T-helper 1 cell treated with Interleukin-12 subunit alpha and Interleukin-12 subunit beta and Interleukin-4 antibody, amounts not matched to agents 30 μg/mL and 1 μg/mL, for 36 hours (primary cell): Measurements from ENCODE around the gene MRPL36.

Experiments used
- H3K27ac Mint-ChIP-seq: one replicate; pipeline ENCODE4 v1.8.0; 2021; ENCODE audit warnings: mild to moderate bottlenecking, mixed read lengths
- H3K27me3 Mint-ChIP-seq: one replicate; pipeline ENCODE4 v1.8.0; 2021; ENCODE audit warnings: low read depth, mixed read lengths
- H3K36me3 Mint-ChIP-seq: one replicate; pipeline ENCODE4 v1.8.0; 2021; ENCODE audit warnings: low read depth, mixed read lengths
- H3K4me1 Mint-ChIP-seq: one replicate; pipeline ENCODE4 v1.8.0; 2021; ENCODE audit warnings: low read depth, mixed read lengths
- H3K4me3 Mint-ChIP-seq: one replicate; pipeline ENCODE4 v1.8.0; 2021; ENCODE audit warnings: mild to moderate bottlenecking, moderate library complexity, mixed read lengths
- H3K9me3 Mint-ChIP-seq: one replicate; pipeline ENCODE4 v1.8.0; 2021; ENCODE audit warnings: mixed read lengths

MRPL36 gene

DNA sequence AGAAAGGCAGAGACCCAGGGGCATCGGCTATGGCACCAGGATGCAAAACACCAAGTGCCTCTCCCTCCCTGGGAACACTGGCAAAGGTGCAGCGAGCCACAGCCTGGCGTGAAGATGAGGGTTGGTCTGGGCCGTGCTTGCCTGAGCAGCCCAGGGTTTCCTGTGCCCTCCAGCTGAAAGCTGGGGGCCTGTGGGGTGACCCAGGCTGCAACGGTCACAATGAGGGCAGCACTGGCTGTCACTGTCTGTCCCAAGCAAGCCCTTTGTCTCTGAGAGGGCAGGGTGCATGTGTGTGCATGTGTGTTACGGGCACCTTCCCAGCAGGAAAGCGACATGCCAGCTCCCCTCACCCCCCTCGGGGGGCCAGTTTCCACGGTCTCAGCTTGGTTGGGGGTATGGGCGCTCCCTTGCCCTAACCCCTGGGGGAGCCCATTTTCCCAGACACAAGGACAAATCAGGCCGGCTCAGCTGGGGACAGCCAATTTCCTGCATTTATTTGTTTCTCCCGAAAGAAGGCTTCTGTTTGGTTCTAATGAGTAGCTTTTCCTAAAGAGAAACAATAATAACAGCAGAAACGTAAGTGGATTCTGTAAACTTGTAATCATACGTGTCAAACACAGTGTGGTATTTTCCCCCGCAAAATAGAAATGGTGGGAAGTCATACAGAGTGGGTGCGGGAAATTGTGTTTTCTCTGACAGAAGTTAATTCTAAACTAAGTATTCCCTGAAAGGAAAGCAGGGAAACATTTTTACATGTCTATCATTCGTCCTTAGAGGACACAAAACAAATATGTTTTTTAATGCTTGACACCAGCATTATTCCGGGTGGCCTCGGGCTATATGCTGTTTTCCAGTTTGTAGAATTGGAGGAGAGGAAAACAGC lies 21.3 kb downstream of the MRPL36 start:
- H3K27me3 Mint-ChIP-seq = peaks cover 13% of the 10 kb centered on the region
- no peaks in the 10 kb centered on the region for H3K9me3 Mint-ChIP-seq
- no peaks in the 10 kb centered on the region for H3K36me3 Mint-ChIP-seq
- no peak overlapping the region for H3K4me3 Mint-ChIP-seq
- H3K27ac Mint-ChIP-seq = no peak overlapping the region
- H3K4me1 Mint-ChIP-seq = peaks cover 12% of the 10 kb centered on the region

DNA sequence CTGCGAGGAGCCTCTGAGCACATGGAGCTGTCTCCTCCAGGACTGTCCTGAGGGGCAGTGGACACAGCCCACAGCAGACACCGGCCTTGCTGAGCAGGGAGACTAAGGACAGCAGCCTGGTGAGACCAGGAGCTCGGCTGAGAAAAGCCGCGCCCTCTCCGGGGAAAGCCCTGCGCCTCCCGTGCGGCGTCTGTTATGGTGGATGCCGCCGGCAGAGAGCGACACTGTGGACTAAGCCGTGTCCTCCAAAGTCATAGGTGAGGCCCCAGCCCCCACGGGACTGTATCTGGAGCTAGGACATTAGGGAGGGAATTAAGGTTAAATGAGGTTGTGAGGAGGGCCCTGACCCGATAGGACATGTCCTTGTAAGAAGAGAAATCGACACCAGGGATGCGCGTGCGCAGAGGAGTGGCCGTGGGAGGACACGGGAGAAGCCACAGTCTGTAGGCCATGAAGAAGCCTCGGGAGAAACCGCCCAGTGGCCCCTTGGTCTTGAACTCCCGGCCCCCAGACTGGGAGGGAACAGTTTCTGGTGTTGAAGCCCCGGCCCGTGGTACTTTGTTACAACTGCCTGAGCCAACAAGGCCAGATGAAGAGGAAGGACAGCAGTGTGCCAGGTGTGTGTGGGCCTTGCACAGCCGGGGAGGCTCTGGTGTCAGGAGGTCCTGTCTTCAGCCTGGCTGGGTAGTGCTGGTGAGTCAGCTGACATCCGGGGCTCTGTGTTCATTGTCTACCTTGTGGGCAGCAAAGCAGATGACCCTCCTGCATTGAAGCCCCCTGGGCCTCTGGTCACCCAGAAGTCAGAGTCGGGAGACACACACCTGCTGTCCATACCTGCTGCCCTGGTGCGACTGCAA lies 22.1 kb downstream of the MRPL36 start:
- Mint-ChIP-seq H3K27me3 (peaks cover 17% of the 10 kb centered on the region), H3K9me3 (no peaks in the 10 kb centered on the region), H3K4me1 (peaks cover 6% of the 10 kb centered on the region), H3K27ac (no peak overlapping the region), H3K4me3 (no peak overlapping the region), H3K36me3 (no peaks in the 10 kb centered on the region)

- H3K9me3 Mint-ChIP-seq = no peaks in the 10 kb centered on the region
- H3K27ac Mint-ChIP-seq = no peak overlapping the region
Observed at GRCh38 chr5:1776831-1777230, 22.8 kb downstream of the MRPL36 start.

DNA sequence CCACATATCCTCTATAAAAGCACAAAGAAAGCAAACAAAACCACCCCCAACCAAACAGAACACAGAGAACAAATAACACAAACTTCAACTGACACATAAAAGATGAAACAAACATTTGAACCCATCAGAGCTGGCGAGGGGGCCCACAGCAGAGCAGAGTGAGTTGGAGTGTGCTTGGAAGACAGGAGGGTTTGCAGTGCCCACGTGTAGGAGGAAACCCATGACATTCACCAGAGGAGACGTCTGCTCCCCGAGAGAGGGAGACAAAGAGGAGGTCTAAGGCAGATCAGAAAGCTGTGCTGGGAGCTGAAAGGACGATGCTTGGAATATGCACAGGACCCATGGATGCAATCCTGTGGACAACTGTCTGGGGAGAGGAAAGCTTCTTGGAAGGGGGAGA lies 27.0 kb downstream of the MRPL36 start:
- Mint-ChIP-seq H3K4me3 (no peak overlapping the region), H3K27me3 (peaks cover 24% of the 10 kb centered on the region), H3K4me1 (peaks cover 5% of the 10 kb centered on the region)

More at GRCh38 chr5:1776831-1777230, 22.8 kb downstream of the MRPL36 start:
- no peak overlapping the region for H3K4me3 Mint-ChIP-seq
- H3K27me3 Mint-ChIP-seq = peaks cover 23% of the 10 kb centered on the region
- peaks cover 5% of the 10 kb centered on the region for H3K4me1 Mint-ChIP-seq
- no peaks in the 10 kb centered on the region for H3K36me3 Mint-ChIP-seq

DNA sequence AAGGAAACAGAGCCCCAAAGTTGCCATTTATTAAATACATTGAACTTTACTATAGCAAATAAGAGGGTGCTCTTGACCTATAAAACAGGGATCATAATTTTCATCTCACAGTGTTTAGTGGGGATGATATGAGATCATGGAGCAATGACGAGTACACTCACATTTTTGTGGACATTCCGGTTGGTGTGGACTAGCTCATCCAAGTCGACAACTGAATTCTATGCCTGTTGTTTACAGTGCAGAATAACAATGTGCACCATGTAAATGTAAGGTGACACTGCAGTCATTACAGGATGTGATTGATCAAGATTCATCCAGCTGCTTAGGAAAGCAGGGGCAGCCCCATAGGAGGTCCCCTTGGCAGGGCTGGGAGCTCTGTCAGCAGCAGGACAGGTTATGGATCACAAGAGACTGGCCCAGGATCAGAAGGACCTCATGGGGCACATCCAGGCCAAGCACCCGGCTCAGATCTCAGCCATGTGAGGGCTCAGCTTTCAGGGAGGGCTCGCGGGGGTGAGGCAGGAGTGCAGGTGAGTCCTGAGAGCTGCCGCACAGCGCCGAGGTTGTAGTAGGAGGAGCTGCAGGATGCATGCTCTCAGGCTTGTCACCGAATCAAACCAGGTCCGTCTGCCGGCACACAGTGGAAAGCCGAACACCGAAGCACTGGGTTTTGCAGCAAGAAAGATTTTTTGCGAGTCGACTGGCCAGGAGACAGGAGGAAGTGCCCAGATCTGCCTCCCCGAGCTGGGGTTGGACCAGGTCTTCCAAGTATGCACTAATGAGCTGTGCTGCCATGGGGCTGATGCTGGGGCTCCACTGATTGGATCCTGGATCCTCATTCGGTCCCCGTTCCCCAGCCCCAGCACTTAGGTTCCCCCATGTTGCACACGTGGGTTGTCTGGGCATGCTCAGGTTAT lies 28.2 kb downstream of the MRPL36 start:
- H3K27ac Mint-ChIP-seq = no peak overlapping the region
- H3K4me3 Mint-ChIP-seq = no peak overlapping the region

More for the DNA sequence above, 27.0 kb downstream of the MRPL36 start:
- no peaks in the 10 kb centered on the region for H3K36me3 Mint-ChIP-seq
- peak overlapping the region; percentile 23 for H3K27ac Mint-ChIP-seq
- H3K9me3 Mint-ChIP-seq = no peaks in the 10 kb centered on the region

DNA sequence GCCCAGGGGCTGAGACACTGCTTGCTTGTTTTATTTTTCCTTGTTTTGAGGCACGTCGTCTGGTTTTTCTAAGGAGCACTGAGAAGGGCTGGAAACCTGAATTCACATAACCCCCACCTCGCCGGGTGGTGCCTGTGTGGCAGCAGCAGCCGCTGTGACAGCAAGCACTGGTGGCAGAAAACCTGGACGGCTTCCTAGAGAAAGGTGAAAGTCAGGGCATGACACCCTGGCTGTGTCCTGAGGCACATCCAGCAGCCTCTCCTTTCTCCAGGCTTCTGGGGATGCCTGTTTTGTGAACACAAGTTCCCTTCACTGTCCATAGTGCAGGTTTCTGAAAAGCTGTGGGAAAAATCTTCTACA lies 29.2 kb downstream of the MRPL36 start:
- no peaks in the 10 kb centered on the region for H3K9me3 Mint-ChIP-seq
- no peak overlapping the region for H3K27ac Mint-ChIP-seq
- H3K27me3 Mint-ChIP-seq = peaks cover 17% of the 10 kb centered on the region
- H3K4me1 Mint-ChIP-seq = peaks cover 9% of the 10 kb centered on the region
- H3K4me3 Mint-ChIP-seq = no peak overlapping the region
- H3K36me3 Mint-ChIP-seq = no peaks in the 10 kb centered on the region

More for the DNA sequence above, 28.2 kb downstream of the MRPL36 start:
- Mint-ChIP-seq H3K27me3 (peaks cover 21% of the 10 kb centered on the region), H3K36me3 (no peaks in the 10 kb centered on the region), H3K4me1 (peaks cover 5% of the 10 kb centered on the region), H3K9me3 (no peaks in the 10 kb centered on the region)

GRCh38 chr5:1769752-1770442 lies 29.7 kb downstream of the MRPL36 start:
- H3K27me3 Mint-ChIP-seq = peaks cover 17% of the 10 kb centered on the region
- no peaks in the 10 kb centered on the region for H3K9me3 Mint-ChIP-seq
- H3K36me3 Mint-ChIP-seq = no peaks in the 10 kb centered on the region
- no peak overlapping the region for H3K4me3 Mint-ChIP-seq
- H3K27ac Mint-ChIP-seq = no peak overlapping the region
- peaks cover 9% of the 10 kb centered on the region for H3K4me1 Mint-ChIP-seq

GRCh38 chr5:1769017-1769640 lies 30.5 kb downstream of the MRPL36 start:
- no peak overlapping the region for H3K27ac Mint-ChIP-seq
- peaks cover 17% of the 10 kb centered on the region for H3K27me3 Mint-ChIP-seq
- H3K4me3 Mint-ChIP-seq = no peak overlapping the region
- no peaks in the 10 kb centered on the region for H3K36me3 Mint-ChIP-seq
- H3K4me1 Mint-ChIP-seq = peaks cover 9% of the 10 kb centered on the region
- H3K9me3 Mint-ChIP-seq = no peaks in the 10 kb centered on the region

- peaks cover 21% of the 10 kb centered on the region for H3K27me3 Mint-ChIP-seq
- H3K36me3 Mint-ChIP-seq = no peaks in the 10 kb centered on the region
- no peak overlapping the region for H3K27ac Mint-ChIP-seq
- H3K4me3 Mint-ChIP-seq = no peak overlapping the region
- H3K9me3 Mint-ChIP-seq = no peaks in the 10 kb centered on the region
- H3K4me1 Mint-ChIP-seq = peaks cover 9% of the 10 kb centered on the region
Observed at GRCh38 chr5:1768283-1769000, 31.2 kb downstream of the MRPL36 start.

DNA sequence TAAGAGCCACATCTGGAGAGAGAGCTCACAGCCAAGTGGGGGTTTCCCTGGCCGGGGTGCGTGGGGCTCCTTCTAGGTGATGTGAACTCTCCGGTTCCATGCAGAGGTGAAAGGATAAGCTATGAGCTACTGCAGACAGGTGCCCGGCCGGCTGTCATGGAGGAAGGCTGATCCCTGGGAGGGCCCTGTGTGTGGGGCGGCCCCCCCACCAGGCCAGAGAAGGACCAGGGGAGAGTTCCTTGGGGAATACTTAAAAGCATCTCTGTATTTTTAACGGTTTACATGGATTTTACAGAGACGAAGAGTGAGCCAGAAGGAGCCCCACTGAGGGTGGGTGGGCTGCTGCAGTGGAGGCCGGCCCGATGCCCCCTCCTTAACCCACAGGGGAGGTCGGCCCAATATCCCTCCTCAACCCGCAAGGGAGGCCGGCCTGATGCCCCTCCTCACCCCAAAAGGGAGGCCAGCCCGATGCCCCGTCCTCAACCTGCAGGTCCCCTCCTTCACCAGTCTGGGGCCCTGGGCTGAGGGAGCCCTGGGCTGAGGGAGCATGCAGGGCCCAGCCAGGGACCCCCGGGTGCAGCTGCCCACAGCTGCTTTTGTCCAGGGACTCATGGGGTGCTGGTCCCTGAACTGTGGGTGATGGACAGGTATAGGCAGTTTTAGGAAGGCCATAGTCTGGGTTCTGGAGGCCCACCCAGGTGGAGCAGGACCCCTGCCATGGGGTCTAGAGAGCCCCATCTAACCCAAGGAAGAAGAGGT lies 31.9 kb downstream of the MRPL36 start:
- no peak overlapping the region for H3K27ac Mint-ChIP-seq
- no peak overlapping the region for H3K4me3 Mint-ChIP-seq
- no peaks in the 10 kb centered on the region for H3K36me3 Mint-ChIP-seq
- H3K4me1 Mint-ChIP-seq = peaks cover 8% of the 10 kb centered on the region
- H3K27me3 Mint-ChIP-seq = peaks cover 18% of the 10 kb centered on the region
- no peaks in the 10 kb centered on the region for H3K9me3 Mint-ChIP-seq

- no peaks in the 10 kb centered on the region for H3K36me3 Mint-ChIP-seq
- peaks cover 9% of the 10 kb centered on the region for H3K27me3 Mint-ChIP-seq
- H3K9me3 Mint-ChIP-seq = no peaks in the 10 kb centered on the region
Observed at GRCh38 chr5:1765880-1766235, 33.8 kb downstream of the MRPL36 start.

GRCh38 chr5:1765141-1765879 lies 34.3 kb downstream of the MRPL36 start:
- no peak overlapping the region for H3K27ac Mint-ChIP-seq
- peaks cover 9% of the 10 kb centered on the region for H3K27me3 Mint-ChIP-seq
- no peak overlapping the region for H3K4me3 Mint-ChIP-seq
- peaks cover 4% of the 10 kb centered on the region for H3K4me1 Mint-ChIP-seq
- H3K9me3 Mint-ChIP-seq = no peaks in the 10 kb centered on the region
- H3K36me3 Mint-ChIP-seq = no peaks in the 10 kb centered on the region

More at GRCh38 chr5:1765880-1766235, 33.8 kb downstream of the MRPL36 start:
- H3K27ac Mint-ChIP-seq = no peak overlapping the region
- H3K4me1 Mint-ChIP-seq = peaks cover 4% of the 10 kb centered on the region
- no peak overlapping the region for H3K4me3 Mint-ChIP-seq
